GM12872 (cell line): ENCODE data around the gene NSD1.

Experiments
- TF ChIP-seq, protein P1 (sequence below): IDR thresholded peaks from 3 replicates; pipeline ENCODE4 v1.5.1; 2011; ENCODE audit warnings: low read depth, mild to moderate bottlenecking, low read length, moderate library complexity; ENCODE audit not compliant: insufficient read depth

Gene NSD1

DNA sequence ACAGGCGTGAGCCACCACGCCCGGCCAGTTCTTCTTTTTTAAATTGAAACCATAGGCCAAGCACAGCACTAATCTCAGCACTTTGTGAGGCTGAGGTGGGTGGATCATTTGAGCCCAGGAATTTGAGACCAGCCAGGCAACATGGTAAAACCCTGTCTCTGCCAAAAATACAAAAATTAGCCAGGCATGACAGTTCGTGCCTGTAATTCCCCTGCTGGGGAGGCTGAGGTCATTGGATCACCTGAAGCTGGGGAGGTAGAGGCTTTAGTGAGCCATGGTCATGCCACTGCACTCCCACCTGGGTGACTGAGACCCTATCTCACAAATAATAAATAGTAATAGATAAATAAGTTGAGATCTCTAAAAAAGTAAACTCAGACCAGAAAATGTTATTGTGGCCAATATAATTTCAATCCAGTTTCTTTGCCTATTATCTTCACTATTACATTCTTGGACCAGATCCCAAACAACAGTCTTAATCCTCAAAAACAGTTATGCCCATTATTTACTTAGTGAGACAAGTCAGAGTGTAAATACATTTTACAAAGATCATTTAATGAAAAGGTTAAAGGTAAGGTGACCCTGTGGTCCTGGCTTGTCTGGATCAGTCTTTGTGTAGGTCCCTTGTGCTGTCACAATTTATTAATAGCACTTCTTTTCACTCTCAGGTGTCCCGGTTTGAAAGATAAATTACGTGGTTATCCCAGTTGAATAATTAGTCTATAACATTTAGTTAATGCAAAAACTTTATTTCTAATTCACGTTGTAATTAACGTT, 116.4 kb downstream of the NSD1 start:
- TF ChIP-seq, protein P1, sequence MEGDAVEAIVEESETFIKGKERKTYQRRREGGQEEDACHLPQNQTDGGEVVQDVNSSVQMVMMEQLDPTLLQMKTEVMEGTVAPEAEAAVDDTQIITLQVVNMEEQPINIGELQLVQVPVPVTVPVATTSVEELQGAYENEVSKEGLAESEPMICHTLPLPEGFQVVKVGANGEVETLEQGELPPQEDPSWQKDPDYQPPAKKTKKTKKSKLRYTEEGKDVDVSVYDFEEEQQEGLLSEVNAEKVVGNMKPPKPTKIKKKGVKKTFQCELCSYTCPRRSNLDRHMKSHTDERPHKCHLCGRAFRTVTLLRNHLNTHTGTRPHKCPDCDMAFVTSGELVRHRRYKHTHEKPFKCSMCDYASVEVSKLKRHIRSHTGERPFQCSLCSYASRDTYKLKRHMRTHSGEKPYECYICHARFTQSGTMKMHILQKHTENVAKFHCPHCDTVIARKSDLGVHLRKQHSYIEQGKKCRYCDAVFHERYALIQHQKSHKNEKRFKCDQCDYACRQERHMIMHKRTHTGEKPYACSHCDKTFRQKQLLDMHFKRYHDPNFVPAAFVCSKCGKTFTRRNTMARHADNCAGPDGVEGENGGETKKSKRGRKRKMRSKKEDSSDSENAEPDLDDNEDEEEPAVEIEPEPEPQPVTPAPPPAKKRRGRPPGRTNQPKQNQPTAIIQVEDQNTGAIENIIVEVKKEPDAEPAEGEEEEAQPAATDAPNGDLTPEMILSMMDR, result no peak

- TF ChIP-seq, protein P1, result no peak
These were observed 119.7 kb downstream of the NSD1 start for GRCh38 chr5:177253252-177253651.

- TF ChIP-seq, protein P1, result no peak
These were observed 122.7 kb downstream of the NSD1 start for GRCh38 chr5:177256296-177256695.

DNA sequence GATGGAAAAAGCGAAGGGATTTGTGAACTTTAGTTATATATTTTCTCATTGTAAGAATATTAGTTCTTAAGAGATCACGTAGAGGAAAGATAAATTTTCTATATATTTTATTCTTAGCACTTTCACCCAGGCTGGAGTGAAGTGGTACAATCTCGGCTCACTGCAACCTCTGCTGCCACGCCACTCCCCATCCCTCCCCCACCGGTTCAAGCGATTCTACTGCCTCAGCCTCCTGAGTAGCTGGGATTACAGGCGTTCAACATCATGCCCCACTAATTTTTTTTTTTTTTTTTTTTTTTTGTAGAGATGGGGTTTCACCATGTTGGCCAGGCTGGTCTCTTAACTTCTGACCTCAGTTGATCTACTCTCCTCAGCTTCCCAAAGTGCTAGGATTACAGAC, 127.4 kb downstream of the NSD1 start:
- TF ChIP-seq, protein P1, result no peak

DNA sequence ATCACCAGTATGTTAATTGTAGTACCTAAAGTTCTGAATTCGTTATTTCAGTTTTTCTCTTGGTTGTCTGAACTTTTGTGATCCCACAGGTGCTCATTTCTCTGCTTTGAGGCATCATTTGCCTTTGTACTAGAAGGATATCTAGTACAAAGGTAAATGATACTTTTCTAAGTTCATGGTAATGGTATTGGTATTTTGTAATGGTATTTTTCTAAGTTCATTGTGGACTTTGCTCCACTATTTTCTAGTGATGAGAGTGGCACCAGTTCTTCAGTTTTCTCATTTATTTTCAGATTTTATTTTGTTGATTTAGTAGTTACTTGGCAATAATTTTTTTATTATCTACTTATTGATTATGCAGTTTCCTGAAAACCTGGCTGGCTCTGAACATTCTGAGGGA, 127.9 kb downstream of the NSD1 start:
- TF ChIP-seq, protein P1, result no peak

GRCh38 chr5:177264178-177264577, 130.6 kb downstream of the NSD1 start:
- TF ChIP-seq, protein P1, result no peak

DNA sequence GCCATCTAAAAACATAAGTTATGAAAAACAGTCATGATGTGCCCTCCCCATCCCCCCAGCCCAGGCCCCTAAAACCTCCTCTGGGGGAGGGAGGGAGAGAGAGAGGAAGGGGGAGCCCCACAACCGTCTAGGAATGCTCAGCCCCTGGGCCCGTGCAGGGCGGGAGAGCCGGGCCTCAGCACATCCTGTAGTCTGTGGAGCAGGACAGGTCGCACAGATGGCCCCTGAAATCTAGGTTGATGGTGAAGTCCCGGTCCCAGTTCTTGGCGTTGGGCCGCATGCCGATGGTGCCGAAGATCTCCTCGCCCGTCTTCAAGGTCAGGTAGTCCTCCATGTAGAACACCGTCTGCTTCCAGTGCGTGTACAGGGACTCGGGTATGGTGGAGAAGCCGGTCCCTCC, 131.8 kb downstream of the NSD1 start:
- TF ChIP-seq, protein P1, result no peak
